ENCODE data around the gene GATAD2A.
"Not testable (repeated sequence)": the region's sequence is repeated elsewhere in the genome, so short reads cannot be mapped to it uniquely, and the experiment has no call there.

GATAD2A gene

DNA sequence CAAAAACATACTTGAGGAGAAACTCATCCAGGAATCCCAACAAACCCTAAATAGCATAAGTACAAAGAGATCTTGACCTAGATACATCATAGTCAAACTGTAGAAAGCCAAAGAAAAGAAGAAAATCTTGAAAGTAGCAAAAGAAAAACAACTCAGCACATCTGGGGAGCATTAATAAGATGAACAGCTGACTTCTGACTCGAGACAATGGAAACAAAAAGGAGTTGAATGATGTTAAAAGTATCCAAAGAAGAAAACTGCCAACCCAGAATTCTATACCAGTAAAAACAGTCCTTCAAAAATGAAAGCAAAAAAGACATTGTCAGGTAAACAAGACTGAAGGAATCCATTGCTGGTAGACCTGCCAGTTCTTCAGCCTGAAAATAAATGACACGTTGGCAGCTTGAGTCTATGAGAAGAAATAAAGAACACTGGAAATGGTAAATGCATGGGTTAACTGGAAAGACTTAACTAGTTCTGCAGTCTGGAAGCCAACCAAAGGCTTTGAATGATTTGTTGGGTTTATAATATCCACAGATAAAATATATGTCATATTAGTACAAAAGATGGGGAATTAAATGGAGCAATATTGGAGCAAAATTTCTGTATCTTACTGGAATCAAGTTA lies 63.1 kb downstream of the GATAD2A start:
- no peak for DNase-seq

DNA sequence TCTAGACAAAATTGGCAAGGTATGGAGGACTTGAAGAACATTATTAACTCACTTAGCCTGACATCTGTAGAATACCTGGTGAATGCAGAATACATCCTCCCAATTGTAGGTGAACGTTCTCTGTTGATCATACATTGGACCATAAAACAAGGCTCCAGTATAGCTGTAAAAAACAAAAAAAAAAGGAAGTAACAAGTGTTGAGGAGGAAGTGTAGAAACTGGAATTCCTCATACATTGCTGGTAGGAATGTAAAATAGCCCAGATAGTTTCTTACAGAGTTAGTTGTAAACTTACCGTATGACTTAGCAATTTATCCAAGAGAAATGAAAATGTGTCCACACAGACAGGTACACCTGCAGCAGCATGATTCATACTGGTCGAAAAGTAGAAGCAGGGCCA lies 65.1 kb downstream of the GATAD2A start:
- no peak for DNase-seq

DNA sequence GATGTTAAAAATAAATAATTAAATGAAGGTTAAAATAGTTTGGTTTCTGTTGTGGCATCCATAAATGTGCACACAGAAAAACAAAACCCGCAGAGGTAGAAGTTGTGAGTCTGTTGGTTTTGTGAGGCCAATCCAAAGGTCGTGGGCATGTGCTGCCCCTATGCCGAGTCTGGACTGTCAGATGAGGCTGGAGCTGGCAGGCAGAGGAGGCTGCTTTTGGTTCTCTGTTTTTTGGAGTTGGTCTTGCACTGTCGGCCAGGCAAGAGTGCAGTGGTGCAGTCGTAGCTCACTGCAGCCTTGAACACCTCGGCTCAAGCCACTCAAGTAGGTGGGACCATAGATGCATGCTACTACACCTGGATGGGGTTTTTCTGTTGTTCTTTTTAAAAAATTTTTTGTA lies 66.2 kb downstream of the GATAD2A start:
- no peak for DNase-seq

DNA sequence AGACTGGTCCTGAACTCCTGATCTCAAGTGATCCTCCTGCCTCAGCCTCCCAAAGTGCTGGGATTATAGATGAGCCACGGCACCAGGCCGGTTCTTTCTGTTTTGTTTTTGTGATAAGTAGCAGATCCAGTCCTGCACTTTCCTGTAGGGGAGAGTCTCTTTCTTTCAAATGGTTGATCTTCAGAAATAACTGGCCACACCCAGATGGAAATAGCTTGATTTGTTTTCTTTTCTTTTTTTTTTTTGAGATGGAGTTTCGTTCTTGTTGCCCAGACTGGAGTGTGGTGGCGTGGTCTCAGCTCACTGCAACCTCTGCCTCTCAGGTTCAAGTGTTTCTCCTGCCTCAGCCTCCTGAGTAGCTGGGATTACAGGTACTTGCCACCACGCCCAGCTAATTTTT lies 66.6 kb downstream of the GATAD2A start:
- not testable (repeated sequence) for DNase-seq

DNA sequence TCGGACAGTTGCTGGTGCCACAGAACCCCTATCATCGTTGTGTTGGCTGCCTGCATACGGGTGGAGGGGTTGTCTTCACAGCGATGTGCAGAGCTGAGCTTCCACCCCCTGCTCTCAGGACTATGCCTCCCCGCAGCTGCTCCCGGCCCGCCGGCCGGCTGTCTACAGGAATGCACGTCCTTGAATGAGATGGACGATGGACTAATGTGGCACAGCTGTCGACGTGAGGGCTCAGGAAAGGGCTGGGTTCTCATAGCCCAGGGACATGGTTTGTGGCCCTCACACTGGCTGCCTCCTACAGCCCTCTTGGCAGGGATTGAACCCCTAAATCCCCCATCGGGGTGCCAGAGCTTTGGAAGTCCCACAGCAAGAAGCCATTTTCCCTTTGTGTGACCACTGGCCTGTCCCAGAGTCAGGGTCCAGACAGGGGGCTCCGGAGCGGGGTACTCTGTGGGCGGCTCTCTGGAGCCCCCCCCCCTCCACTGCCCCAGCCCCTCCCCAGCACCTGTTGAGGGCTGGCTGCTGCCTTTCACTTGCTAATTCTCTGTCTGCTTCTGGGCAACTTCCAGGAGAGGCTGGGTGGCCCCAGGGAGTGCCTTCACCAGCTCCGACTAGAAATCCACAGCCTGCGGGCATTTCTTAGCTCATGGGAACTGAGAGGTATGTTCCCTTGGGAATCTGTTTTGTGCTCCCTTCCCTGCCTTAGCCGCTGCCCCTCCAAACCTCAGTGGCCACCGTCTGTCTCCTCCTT lies 69.7 kb downstream of the GATAD2A start:
- DNase-seq: no peak

DNA sequence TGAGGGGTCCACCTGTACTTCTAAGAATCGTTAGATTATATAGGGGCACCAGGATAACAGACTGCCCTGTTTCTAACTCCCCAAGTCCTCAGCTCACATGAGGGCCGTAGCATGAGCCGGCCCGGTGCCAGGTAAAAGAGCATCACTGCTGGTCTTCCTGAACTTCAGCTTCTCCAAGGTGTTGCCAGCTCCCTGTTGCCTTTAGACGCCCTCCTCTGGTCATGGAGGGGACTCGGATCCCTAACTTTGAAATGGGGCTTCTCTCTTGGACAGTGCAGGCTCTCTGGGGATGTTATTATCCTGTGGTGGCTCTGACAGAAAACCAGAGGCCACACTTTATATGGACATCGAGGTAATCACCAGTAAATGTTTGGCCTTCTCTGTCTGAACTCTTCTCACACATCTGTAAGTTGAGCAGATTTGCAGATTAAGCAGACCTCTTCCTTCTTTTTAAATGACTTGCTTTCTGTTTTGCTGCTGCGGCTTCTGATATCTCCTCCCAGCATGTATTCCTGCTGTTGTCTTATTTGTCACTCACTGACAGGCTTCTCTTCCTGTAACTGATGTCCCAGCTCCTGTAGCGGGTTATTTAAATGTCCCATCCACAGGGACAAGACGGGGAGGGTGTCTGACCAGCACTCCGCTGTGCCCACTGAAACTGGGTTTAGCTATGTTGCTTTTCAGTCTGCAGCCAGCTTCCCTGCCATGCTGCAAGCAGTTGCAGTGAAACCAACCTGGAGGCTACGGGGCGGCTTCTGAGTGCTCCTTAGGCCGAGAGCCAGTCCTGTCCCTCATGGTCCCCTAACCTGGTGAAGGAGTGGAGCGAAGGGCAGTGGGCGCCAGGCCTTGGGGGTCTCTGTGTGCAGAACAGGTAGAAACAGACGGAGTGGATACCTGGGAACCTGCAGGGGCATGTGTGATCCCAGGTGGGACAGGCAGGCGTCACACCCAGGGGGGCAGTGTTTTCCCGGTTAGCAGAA lies 70.7 kb downstream of the GATAD2A start:
- peak in 1 of 2 experiments; percentile 19 for DNase-seq

DNA sequence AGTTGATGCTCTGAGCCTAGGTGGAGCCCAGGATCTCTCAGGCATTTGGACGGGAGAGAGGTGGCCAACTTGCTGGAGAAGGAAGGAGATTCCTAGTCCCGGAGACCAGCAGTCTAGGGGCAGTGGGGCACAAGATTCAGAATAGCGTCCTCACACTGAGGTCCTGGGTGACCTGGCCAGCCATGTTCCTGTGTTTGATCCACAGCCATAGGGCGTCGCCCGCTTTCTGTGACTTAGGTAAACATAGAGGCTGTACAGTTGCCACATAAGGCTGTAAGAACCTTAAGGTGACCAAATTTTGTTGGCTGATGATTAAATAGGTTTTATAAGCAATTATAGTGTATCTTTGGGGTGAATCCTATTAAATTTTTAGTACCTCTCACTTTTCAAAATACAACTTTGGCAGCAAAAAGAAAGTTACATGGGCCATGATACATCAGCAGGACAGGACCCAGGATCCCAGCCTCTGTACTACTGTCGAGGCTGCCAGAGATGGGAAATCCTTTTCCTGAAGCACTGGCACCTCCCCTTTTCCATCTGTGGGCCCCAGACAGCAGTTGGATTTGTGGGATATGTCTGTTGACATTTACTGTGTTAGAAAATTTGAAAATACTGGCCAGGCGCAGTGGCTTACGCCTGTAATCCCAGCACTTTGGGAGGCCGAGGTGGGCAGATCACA lies 72.4 kb downstream of the GATAD2A start:
- no peak for DNase-seq

DNA sequence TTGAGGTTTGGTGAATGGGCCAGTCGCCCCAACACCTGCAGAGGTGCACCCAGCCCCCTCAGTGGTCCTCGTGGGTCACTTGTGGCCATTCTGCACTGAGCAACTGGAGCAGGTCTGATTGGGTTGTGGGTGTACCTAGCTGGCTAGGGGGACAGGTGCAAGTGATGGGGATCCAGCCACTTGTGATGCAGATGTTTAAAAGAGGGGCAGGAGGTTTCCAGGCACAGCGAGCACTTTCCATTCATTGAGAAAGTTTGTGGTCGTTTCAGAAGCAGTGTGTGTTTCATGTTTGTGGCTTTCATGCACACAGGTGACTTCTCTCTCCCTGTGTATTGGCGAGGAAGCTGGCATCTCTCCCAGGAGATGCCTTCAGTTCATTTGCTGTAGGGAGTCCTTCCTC lies 75.2 kb downstream of the GATAD2A start:
- no peak for DNase-seq

DNA sequence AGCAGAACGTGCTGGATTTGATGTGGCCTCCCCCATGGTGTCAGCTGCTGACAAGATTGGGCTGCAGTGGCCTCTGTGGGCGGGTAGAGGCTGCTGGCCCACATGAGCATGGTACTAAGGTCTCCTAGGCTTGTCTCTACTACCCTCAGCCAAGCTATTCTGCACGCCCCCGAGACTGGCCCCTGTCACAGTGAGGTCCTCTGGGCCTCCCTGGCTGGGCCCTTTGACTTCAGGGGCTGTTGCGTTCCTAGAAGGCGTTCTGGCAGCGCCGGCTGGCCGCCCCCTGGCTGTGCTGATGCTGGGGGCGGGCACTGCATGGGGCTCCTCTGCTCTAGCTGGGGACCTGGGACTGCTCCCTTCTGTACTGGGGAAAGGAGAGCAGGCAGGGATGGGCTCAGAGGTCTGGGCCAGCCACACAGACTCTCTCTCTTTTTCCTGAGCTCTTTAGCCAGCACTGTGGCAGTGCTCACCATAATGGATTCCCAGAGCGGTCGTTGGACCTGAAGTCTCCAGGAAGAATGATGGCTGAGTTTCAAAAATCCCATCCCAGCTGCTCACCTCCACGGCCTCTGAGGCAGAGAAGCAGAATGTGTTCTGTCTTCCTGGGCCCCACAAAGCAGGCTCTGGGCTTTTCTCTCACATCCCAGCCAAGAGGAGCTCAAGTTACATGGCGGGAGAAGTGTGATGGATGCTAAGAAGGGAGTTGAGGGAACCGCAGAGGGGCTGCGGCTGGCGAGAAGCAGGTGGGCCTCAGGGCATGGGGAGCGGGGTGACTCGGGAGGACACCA lies 77.5 kb downstream of the GATAD2A start:
- DNase-seq: no peak

DNA sequence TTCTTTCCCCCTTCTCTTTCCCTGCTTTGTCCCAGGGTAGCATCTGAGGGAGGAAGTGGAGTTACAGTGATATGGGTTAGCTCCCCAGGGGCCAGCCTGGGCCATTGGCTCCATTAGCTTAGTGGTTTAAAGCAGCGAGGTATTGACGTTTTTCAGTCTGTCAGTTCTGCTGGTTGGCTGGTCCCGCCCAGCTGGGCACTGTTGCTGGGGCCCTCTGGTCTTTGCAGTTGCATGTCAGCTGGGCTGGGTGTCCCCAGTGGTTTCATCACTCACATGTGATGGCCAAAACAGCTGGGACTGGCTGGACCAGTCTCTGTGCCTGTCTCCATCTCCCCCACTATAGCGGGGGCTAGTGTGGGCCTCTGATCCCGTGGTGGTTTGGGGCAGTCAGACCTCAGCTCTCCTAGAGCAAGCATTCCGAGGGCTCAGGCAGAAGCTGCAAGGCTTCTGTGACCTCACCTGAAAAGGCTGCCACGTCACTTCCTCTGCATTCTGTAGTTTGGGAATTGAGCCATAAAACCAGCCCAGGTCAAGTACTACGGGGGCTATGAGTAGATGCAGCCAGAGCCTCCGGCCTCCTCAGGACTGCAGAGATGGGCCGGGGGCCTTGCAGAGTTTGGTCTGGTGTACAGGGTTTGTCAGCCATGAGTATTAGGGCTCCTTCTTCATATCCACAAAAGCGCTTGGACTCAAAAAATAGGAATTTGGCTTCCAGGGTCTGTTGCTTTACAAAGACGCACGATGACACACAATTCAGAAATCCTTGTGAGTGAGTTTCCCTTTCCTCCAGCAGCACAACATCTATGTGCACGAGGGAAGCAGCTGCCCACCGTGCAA lies 79.9 kb downstream of the GATAD2A start:
- DNase-seq: no peak

DNA sequence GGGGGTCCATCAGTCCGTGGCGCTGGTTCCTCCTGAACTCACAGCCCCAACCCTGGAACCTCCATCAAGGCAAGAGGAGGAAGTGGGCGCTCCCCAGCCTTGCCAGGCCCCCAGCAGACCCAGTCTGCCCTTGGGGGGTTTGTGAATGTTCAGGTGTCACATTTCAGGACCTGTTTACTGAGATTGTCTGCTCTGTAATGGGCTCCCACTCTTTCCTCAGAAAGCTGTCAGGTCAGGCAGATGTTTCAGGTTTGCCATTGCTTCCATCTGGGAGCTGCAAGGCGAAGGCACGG lies 80.5 kb downstream of the GATAD2A start:
- no peak for DNase-seq

DNA sequence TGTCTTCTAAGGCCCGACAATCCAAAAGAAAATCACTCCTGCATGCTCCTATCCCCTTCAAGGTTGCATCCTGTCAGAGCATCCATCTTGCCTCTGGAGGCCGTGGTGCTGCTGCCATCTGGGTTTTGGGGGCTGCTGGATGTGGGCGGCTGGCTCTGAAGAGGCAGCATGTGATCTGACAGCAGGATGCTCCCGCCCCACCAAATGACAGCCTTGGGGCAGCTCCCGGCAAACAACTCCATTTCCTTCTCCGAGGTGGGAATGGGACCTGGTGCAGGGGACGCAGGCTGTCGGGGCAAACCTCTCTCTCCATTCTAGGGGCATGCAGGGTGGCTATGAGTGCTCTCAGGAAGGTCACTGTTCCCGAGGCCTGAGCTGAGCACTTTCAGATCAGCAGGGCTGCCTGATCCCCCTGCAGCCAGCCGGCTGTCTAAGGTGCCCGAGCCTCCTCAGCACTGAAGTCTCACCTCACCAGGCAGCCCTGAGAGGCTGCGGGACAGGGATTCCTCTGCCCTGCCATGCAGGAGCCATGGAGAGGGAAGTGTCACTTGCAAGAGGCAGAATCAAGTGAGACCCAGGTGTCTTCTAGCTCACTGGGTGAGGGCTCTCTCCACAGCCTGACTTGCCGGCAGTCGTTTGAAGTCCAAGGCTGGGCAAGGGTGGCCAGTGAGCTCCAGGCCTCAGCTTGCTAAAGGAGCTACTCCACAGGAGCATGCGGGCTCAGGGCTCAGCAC lies 81.0 kb downstream of the GATAD2A start:
- no peak for DNase-seq

DNA sequence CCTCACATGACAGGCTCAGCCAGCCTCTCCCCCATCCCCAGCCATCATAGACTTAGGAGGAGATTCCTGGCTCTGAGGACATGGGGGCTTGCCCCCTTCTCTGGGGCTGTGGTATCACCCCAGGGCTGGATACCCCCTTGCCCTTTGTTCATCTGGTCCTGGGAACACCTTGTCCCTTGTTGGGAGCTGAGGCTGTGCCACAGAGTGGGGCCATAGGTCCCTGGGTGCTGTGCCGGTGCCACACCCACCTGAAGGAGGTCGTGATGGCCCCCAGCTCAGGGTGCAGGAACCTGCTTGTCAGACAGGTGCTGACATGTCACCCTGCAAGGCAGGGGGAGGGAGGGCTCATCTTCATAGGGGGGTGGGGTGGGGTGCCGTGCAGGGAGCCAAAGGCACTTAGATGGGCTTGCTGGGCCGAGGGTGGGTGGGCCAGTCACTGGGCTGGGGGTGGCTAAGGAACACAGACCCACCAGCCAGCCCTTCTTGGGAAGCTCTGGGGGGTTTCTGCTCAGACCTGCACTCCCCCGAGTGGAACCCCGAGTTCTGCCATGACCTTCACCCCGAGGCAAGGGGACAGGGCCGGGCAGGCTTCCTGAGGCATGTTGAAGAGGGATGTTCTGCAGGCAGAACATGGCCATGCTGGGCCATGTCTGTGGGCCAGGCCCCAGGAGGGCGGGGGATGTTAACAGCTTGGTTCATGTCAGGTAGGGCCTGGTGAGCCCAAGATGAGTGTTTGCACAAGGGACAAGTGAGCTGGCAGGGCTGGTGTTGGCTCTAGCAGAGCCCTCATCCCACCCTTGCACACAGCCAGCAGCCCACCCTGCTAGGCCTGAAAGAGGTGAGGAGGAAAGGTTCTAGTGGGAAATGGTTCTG lies 81.8 kb downstream of the GATAD2A start:
- DNase-seq: no peak

DNA sequence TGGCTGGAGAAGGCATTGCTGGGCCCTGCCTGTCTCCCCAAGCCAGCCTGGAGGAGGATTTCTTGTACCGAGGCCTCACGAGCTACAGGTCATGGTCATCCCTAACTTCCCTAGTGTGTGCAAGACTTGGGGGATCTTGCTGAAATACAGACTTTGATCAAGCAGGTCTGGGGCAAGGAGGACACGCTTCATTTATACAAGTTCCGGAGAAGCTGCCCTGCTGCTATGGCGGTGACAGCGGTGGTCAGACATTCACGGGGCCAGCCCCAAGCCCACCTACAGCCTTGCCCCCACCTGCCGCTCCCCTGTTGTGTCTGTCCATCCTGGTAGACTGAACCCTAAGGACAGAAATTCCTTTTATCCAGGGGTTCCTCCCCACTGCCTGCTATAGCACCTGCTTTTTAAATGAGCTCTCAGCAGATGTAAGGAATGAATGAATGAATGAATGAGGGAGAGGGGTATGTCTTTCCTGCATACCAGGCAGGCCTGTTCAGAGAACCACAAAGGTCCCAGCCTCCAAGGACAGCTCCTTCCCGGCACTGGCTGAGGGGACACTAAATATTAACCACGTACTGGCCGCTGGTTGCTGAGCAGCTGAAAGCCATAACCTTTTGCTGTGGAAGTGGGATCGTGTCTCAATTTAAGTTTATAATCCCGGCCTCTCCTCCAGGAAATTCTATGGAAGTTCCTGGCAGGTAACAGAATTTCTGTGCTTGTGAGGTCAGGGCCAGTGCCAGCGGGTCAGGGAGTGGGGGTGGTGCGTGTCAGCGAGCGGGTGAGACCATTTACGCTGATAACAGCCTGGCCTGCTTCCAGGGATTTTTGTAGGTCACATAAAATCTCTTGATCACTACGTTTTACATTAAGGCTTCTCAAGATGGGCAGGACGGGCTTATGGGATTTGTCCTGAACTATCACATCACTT lies 82.7 kb downstream of the GATAD2A start:
- DNase-seq: no peak

DNA sequence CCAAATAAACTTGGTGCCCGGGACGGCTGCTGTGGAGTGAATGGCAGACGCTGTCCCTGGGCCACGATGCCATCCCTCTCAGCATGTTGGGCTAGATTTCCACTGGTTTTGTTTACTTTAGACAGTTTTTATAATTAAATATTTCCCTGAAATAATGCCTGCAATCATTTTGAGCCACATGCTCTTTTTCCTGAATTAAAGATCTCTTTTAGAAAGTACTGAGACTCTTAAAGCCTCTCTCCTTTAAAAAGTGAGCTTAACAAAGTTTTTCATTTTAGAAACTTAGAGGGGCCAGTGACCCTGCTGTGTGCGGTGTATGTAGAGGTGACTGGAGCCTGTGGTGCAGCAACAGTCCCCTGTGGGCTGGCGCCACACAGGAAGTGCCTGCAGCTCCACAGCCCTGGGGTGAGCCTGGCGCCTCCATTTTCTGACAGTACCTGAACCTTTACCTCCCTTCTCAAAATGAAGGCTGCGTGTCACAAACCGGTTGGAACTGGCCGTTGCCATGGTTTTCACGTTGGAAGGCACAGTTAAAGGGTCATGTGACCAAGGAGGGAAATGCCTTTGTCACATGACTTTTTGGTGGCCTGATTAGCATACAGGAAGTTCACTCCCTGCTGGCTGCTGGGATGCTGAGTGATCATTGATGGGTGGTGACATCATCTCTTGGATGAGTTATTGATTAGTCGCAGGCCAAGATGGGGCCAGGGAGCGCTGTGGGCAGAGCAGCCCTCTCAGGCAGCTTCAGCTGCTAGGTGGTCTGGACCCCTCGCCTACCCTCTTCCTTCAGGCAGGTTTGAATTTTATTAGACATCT lies 83.6 kb downstream of the GATAD2A start:
- DNase-seq: no peak

DNA sequence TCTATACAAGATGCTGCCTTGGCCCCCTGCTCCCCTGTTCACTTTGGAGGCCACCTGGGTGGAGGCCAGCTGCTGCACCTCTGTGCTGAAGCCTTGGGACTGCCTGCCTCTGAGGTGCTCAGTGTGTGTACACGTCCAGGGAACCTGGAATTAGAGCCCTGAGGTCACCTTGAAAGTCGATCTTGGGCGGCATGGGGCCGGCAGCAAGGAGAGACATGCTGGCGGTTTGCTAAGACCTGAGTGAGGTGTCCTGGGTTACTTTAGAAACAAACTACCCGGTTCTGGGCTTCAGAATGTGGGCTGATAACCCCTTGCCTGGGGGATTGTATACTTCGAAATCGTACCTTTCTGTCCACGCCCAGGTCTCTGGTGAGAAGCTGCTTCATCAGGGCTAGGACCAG lies 84.3 kb downstream of the GATAD2A start:
- no peak for DNase-seq

DNA sequence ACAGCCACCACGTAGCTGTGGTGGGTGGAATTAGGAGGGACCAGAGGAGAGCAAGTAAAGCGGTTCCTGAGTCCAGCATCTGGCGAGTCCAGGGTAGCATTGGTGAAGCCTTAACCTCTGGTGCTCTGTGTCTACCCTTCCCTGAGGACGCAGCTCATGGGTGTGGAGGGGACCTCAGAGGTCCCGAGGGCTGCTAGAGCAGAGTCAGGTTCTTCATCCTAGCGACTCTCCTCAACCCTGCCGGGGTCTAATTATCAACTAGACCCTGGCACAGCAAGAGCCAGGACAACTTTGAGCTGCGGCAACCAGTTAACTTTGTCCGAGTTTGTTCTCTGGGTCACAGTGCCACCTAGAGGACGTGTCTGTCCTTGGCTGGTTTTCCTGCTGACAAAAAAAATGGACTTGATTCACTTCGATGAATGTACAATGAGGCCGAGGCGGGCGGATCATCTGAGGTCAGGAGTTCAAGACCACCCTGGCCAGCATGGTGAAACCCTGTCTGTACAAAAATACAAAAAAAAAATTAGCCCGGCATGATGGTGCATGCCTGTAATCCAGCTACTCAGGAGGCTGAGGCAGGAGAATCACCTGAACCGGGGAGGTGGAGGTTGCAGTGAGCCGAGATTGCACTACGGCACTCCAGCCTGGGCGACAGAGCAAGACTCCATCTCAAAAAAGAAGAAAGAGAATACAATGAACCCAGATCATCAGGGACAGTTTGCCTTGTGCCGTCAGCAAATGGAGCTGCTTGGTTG lies 84.9 kb downstream of the GATAD2A start:
- peak; percentile 23 to 49 for DNase-seq
